ENCODE measurements around the gene PIK3AP1.

- TF ChIP-seq CTCF (IDR thresholded peaks at IDR 0.05) (no peak), EZH2phosphoT487 (IDR thresholded peaks at IDR 0.05) (no peak)
Measured at GRCh38 chr10:96651998-96652431, 68.3 kb downstream of the PIK3AP1 start.
